Uterus (tissue), 2 donors: ENCODE results near the gene SEC24B.

Experiments
- CTCF ChIP-seq, 4 experiments: fragments of 200-600 bp in 2 of 4; fragments of 450-650 bp in 2 of 4; sonication (generic) in 2 of 4; IDR thresholded peaks; one replicate each; pipeline ENCODE4 v1.5.1; 2016 to 2019; ENCODE audit warnings: antibody characterized with exemption in 4 of 4, mild to moderate bottlenecking in 2 of 4, moderate library complexity in 1 of 4
- POLR2A ChIP-seq, 2 donors: fragments of 450-650 bp; IDR thresholded peaks; one replicate each; pipeline ENCODE4 v1.6.1; 2016; ENCODE audit warnings: antibody characterized with exemption in 2 of 2, mild to moderate bottlenecking in 1 of 2, moderate library complexity in 1 of 2

GRCh38 chr4:109462802-109463201 is 29.2 kb downstream of the SEC24B start:
- TF ChIP-seq CTCF (IDR thresholded peaks at IDR 0.05) (no peak), POLR2A (IDR thresholded peaks at IDR 0.05) (no peak)
